Prostate gland (tissue), 2 donors: Measurements from ENCODE around the gene SCYGR5. TPM values are rescaled to one million over a fixed set of nuclear protein-coding genes. Genes with fewer than 3 reads are reported as not detected.
"Not testable (repeated sequence)": the region's sequence is repeated elsewhere in the genome, so short reads cannot be mapped to it uniquely, and the experiment has no call there.

Experiments used
- DNase-seq: peaks from one replicate; pipeline ENCODE4 v3.0.0-alpha.2; 2019; ENCODE audit warnings: low spot score
- H3K27ac ChIP-seq, 2 donors: fragments of 200-600 bp; sonication (generic); 2 replicates each; pipeline ENCODE4 v1.5.1; 2017 to 2019
- H3K27me3 ChIP-seq: fragments of 200-600 bp; sonication (generic); replicated peaks from 2 replicates; pipeline ENCODE4 v1.5.1; 2019; ENCODE audit not compliant: insufficient read depth
- H3K36me3 ChIP-seq, 2 donors: fragments of 200-600 bp; sonication (generic); 1 replicate in 1 of 2; 2 replicates in 1 of 2; pipeline versions ENCODE4 v1.5.1 to v1.8.1; 2017 to 2019
- H3K4me1 ChIP-seq: fragments of 200-600 bp; sonication (generic); replicated peaks from 2 replicates; pipeline ENCODE4 v1.5.1; 2019
- H3K4me3 ChIP-seq, 2 donors: fragments of 200-600 bp; sonication (generic); 2 replicates each; pipeline ENCODE4 v1.5.1; 2017 to 2019
- H3K9me3 ChIP-seq: fragments of 200-600 bp; sonication (generic); 2 replicates; pipeline ENCODE4 v1.5.1; 2017
- POLR2A ChIP-seq: fragments of 450-650 bp; IDR thresholded peaks from one replicate; pipeline ENCODE4 v1.6.1; 2016; ENCODE audit warnings: antibody characterized with exemption, mild to moderate bottlenecking
- POLR2AphosphoS5 ChIP-seq: sonication (generic); formaldehyde crosslinking; IDR thresholded peaks from one replicate; pipeline ENCODE4 v1.6.1; 2017; ENCODE audit warnings: antibody characterized with exemption
- WGBS: methylation state at CpG from one replicate; pipeline ENCODE4 v1.1.5; 2018; 5-methylcytosine and 5-hydroxymethylcytosine counted together
- intact Hi-C: fragments of 100-400 bp; cut with DNase I; formaldehyde crosslinking; loops from one replicate; pipeline ENCODE4 v1.14.2; 2022
- total RNA-seq, 2 donors: library from RNA; depleted of rRNA; stranded (reverse); fragments of >200 nt; gene quantifications; one replicate each; pipeline ENCODE4 v1.1.0, GENCODE V29; 2016
- TF ChIP-seq, protein P1 (sequence below), 4 experiments: fragments of 200-600 bp in 2 of 4; fragments of 450-650 bp in 2 of 4; sonication (generic) in 2 of 4; IDR thresholded peaks; 1 replicate in 3 of 4; 2 replicates in 1 of 4; pipeline ENCODE4 v1.5.1; 2016 to 2019; ENCODE audit warnings: antibody characterized with exemption in 4 of 4, mild to moderate bottlenecking in 2 of 4, moderate library complexity in 2 of 4

The SCYGR5 gene
- total RNA-seq, 2 donors from 2014 or later: not detected

DNA sequence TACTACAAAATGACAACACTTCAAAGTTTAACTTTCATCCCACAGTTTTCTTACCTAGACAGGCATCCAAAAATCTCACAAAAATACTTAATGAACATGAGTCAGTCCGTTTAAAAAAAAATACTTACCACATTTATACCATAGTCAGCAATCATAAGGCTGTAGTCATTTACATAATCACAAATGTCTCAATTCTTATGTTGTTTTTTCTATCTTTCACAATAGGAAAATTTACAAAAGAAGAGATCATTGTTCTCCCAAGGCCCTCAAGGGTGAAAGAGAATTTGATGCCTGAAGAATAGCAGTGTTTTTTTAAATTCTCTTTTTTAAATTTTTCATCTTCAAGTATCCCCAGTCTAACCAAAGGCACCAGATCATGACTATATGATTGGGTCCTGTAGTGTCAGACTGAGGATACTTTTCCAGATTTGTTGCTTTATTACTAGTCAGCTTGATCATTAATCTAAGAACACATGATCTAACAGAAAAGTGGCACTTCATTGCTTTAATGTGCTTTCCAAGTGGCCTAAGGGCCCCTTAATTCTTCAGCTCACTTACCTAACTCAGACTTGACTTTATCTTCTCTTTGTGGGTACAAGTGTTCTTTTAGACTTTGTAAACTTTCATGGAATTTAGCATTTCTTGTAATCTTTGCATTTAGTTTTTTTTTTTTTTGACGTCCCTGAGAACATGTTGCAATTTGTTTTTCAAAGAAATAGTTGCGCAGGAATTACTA, 4.7 kb downstream of the SCYGR5 start:
- Histone ChIP-seq H3K4me3 (no peak overlapping the region), H3K4me1 (no peaks in the 10 kb centered on the region), H3K9me3 (no peaks in the 10 kb centered on the region), H3K36me3 (no peaks in the 10 kb centered on the region), H3K27ac (no peak overlapping the region), H3K27me3 (no peaks in the 10 kb centered on the region)
- WGBS: 64% methylated on average over 3 of the region's 3 CpGs
- TF ChIP-seq POLR2AphosphoS5 (no peak), POLR2A (no peak)
- TF ChIP-seq, protein P1, sequence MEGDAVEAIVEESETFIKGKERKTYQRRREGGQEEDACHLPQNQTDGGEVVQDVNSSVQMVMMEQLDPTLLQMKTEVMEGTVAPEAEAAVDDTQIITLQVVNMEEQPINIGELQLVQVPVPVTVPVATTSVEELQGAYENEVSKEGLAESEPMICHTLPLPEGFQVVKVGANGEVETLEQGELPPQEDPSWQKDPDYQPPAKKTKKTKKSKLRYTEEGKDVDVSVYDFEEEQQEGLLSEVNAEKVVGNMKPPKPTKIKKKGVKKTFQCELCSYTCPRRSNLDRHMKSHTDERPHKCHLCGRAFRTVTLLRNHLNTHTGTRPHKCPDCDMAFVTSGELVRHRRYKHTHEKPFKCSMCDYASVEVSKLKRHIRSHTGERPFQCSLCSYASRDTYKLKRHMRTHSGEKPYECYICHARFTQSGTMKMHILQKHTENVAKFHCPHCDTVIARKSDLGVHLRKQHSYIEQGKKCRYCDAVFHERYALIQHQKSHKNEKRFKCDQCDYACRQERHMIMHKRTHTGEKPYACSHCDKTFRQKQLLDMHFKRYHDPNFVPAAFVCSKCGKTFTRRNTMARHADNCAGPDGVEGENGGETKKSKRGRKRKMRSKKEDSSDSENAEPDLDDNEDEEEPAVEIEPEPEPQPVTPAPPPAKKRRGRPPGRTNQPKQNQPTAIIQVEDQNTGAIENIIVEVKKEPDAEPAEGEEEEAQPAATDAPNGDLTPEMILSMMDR (IDR thresholded peaks at IDR 0.05): no peak
- DNase-seq: no peak
- intact Hi-C loops: no loop called here

DNA sequence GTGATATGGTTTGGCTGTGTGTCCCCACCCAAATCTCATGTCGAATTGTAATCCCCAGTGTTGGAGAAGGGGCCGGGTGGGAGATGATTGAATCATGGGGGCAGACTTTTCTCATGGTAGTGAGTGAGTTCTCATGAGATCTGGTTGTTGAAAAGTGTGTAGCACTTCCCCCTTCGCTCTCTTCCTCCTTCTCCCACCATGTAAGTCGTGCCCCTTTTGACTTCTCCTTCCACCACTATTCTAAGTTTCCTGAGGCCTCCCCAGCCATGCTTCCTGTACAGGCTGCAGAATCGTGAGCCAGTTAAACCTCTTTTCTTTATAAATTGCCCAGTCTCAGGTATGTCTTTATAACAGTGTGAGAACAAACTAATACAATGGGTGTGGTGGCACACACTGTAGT, 7.0 kb downstream of the SCYGR5 start:
- H3K9me3 ChIP-seq, H3K36me3 ChIP-seq, intact Hi-C loops, H3K27me3 ChIP-seq, H3K4me1 ChIP-seq, DNase-seq, H3K27ac ChIP-seq, H3K4me3 ChIP-seq: not testable (repeated sequence)
- 87% methylated on average over 5 of the region's 5 CpGs for WGBS

- no peak overlapping the region for H3K4me3 ChIP-seq
- DNase-seq: no peak
- no peak overlapping the region for H3K27ac ChIP-seq
- 73% methylated on average over 5 of the region's 5 CpGs for WGBS
- no peaks in the 10 kb centered on the region for H3K27me3 ChIP-seq
- no peaks in the 10 kb centered on the region for H3K36me3 ChIP-seq
- no peaks in the 10 kb centered on the region for H3K4me1 ChIP-seq
- no peaks in the 10 kb centered on the region for H3K9me3 ChIP-seq
- intact Hi-C loops: no loop called here
- TF ChIP-seq POLR2A (no peak), POLR2AphosphoS5 (no peak)
- TF ChIP-seq, protein P1 (IDR thresholded peaks at IDR 0.05): no peak
Observed at GRCh38 chr2:227674485-227674884, 7.9 kb downstream of the SCYGR5 start.

GRCh38 chr2:227677928-227678327, 11.3 kb downstream of the SCYGR5 start:
- TF ChIP-seq, protein P1 (IDR thresholded peaks at IDR 0.05): no peak
- TF ChIP-seq POLR2A (no peak), POLR2AphosphoS5 (peak; percentile 27)
- DNase-seq: no peak

GRCh38 chr2:227684258-227684657, 17.7 kb downstream of the SCYGR5 start:
- Histone ChIP-seq H3K27me3 (no peaks in the 10 kb centered on the region), H3K9me3 (no peaks in the 10 kb centered on the region), H3K27ac (no peak overlapping the region), H3K4me3 (no peak overlapping the region), H3K4me1 (no peaks in the 10 kb centered on the region), H3K36me3 (no peaks in the 10 kb centered on the region)
- TF ChIP-seq, protein P1 (IDR thresholded peaks at IDR 0.05): no peak
- TF ChIP-seq POLR2AphosphoS5 (no peak), POLR2A (no peak)
- intact Hi-C loops: no loop called here
- DNase-seq: no peak
- 86% methylated on average over 5 of the region's 5 CpGs for WGBS

More at GRCh38 chr2:227677928-227678327, 11.3 kb downstream of the SCYGR5 start:
- H3K4me1 ChIP-seq: no peaks in the 10 kb centered on the region
- 45% methylated on average over 3 of the region's 3 CpGs for WGBS
- intact Hi-C loops: no loop called here
- no peaks in the 10 kb centered on the region for H3K27me3 ChIP-seq
- H3K36me3 ChIP-seq: no peaks in the 10 kb centered on the region
- no peak overlapping the region for H3K4me3 ChIP-seq
- no peak overlapping the region for H3K27ac ChIP-seq
- no peaks in the 10 kb centered on the region for H3K9me3 ChIP-seq
